Measurements from ENCODE around the gene GPN2.
A peak's percentile ranks its signal among the peaks of the same experiment; 100 is the strongest.

Gene GPN2

DNA sequence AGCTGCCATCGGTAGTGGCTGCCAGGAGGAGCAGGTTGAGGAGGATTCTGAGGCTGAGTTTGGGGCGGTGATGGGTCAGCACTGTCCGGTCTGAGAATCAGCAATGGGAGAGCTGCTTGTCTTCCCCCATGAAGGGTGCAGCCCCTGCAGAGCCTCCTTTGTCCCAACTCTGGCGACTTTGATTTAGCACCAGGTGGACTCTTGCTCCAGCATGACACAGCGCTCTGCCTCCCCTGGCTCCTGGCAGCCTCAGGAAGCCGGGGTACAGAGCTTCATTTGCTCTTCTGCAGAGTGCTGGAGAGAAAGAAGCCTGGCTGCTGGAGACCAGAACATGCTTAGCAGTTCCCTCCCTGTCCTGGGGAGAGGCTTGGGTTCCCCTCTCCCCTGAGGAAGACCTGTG lies 50.3 kb downstream of the GPN2 start:
- H3K9me3 ChIP-seq (ENCODE audit: control insufficient read depth, insufficient read depth, low read depth, low read length): no peaks in the 10 kb centered on the region
- peaks cover 22 to 84% of the 10 kb centered on the region in 2 experiments; a peak in 2 of 3 replicates for H3K36me3 ChIP-seq (ENCODE audit: control insufficient read depth in 2 of 2, insufficient read depth in 1 of 2, low read length in 2 of 2)
- TF ChIP-seq ZBTB20 (tag by site-specific recombination; IDR thresholded peaks at IDR 0.05) (no peak), ZNF600 (tag by site-specific recombination; IDR thresholded peaks at IDR 0.05) (peak; percentile 34; the same call in 1 of the 2 replicates)
- ChIA-PET POLR2A (no interaction called here), CTCF (no interaction called here)
- H3K4me1 ChIP-seq (ENCODE audit: control insufficient read depth, insufficient read depth, low read length): no peaks in the 10 kb centered on the region
- H3K27ac ChIP-seq (ENCODE audit: extremely low read depth, low read depth, low read length): no peak overlapping the region
- H3K4me3 ChIP-seq (ENCODE audit: low read depth, low read length): no peak overlapping the region

GRCh38 chr1:26839339-26839722 lies 50.8 kb downstream of the GPN2 start:
- no peak overlapping the region for H3K4me3 ChIP-seq (ENCODE audit: low read depth, low read length)
- no peaks in the 10 kb centered on the region for H3K9me3 ChIP-seq (ENCODE audit: control insufficient read depth, insufficient read depth, low read depth, low read length)
- H3K4me1 ChIP-seq (ENCODE audit: control insufficient read depth, insufficient read depth, low read length): no peaks in the 10 kb centered on the region
- H3K36me3 ChIP-seq (ENCODE audit: control insufficient read depth in 2 of 2, insufficient read depth in 1 of 2, low read length in 2 of 2): peaks cover 22 to 84% of the 10 kb centered on the region in 2 experiments
- POLR2A ChIA-PET: no interaction called here
- H3K27ac ChIP-seq (ENCODE audit: extremely low read depth, low read depth, low read length): no peak overlapping the region
- CTCF ChIA-PET: interaction anchor here (0.5 to 0.7 kb wide), 2 partner anchors 8 to 369 kb away, joined by 3 read pairs; no protein-coding TSS in a partner anchor
- TF ChIP-seq ZNF23 (tag by site-specific recombination; IDR thresholded peaks at IDR 0.05; ENCODE audit: borderline replicate concordance) (no peak), ZNF692 (tag by site-specific recombination; IDR thresholded peaks at IDR 0.05) (no peak), ZNF596 (tag by site-specific recombination; IDR thresholded peaks at IDR 0.05) (no peak), ZNF404 (tag by site-specific recombination; IDR thresholded peaks at IDR 0.05) (no peak), ZNF37A (tag by site-specific recombination; IDR thresholded peaks at IDR 0.05) (no peak), ZFHX2 (tag by site-specific recombination; conservative IDR thresholded peaks at IDR 0.05) (no peak), REPIN1 (tag by site-specific recombination; IDR thresholded peaks at IDR 0.05; ENCODE audit: low read depth) (no peak)

GRCh38 chr1:26838474-26839338 lies 51.4 kb downstream of the GPN2 start:
- Histone ChIP-seq H3K27ac (ENCODE audit: extremely low read depth, low read depth, low read length) (no peak overlapping the region), H3K36me3 (ENCODE audit: control insufficient read depth in 2 of 2, insufficient read depth in 1 of 2, low read length in 2 of 2) (peaks cover 22 to 85% of the 10 kb centered on the region in 2 experiments), H3K9me3 (ENCODE audit: control insufficient read depth, insufficient read depth, low read depth, low read length) (no peaks in the 10 kb centered on the region), H3K4me1 (ENCODE audit: control insufficient read depth, insufficient read depth, low read length) (no peaks in the 10 kb centered on the region), H3K4me3 (ENCODE audit: low read depth, low read length) (no peak overlapping the region)
- ChIA-PET CTCF (interaction anchor here (0.5 to 0.7 kb wide), 2 partner anchors 9 to 368 kb away, joined by 3 read pairs; no protein-coding TSS in a partner anchor), POLR2A (interaction anchor here (0.6 kb wide), 1 partner anchor 32 kb away, joined by 4 read pairs; no protein-coding TSS in a partner anchor)
- TF ChIP-seq BCL11B (tag by site-specific recombination; IDR thresholded peaks at IDR 0.05; ENCODE audit: low read depth): no peak
- TF ChIP-seq, protein P1, sequence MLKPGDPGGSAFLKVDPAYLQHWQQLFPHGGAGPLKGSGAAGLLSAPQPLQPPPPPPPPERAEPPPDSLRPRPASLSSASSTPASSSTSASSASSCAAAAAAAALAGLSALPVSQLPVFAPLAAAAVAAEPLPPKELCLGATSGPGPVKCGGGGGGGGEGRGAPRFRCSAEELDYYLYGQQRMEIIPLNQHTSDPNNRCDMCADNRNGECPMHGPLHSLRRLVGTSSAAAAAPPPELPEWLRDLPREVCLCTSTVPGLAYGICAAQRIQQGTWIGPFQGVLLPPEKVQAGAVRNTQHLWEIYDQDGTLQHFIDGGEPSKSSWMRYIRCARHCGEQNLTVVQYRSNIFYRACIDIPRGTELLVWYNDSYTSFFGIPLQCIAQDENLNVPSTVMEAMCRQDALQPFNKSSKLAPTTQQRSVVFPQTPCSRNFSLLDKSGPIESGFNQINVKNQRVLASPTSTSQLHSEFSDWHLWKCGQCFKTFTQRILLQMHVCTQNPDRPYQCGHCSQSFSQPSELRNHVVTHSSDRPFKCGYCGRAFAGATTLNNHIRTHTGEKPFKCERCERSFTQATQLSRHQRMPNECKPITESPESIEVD (tag by site-specific recombination; IDR thresholded peaks at IDR 0.05): no peak
- no peak for TF ChIP-seq ZNF23 (tag by site-specific recombination; IDR thresholded peaks at IDR 0.05; ENCODE audit: borderline replicate concordance)
- TF ChIP-seq, protein P2, sequence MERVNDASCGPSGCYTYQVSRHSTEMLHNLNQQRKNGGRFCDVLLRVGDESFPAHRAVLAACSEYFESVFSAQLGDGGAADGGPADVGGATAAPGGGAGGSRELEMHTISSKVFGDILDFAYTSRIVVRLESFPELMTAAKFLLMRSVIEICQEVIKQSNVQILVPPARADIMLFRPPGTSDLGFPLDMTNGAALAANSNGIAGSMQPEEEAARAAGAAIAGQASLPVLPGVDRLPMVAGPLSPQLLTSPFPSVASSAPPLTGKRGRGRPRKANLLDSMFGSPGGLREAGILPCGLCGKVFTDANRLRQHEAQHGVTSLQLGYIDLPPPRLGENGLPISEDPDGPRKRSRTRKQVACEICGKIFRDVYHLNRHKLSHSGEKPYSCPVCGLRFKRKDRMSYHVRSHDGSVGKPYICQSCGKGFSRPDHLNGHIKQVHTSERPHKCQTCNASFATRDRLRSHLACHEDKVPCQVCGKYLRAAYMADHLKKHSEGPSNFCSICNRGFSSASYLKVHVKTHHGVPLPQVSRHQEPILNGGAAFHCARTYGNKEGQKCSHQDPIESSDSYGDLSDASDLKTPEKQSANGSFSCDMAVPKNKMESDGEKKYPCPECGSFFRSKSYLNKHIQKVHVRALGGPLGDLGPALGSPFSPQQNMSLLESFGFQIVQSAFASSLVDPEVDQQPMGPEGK (tag by site-specific recombination; IDR thresholded peaks at IDR 0.05): no peak
- no peak for TF ChIP-seq ZNF266 (tag by site-specific recombination; IDR thresholded peaks at IDR 0.05; ENCODE audit: low read depth)
- TF ChIP-seq, protein P3, sequence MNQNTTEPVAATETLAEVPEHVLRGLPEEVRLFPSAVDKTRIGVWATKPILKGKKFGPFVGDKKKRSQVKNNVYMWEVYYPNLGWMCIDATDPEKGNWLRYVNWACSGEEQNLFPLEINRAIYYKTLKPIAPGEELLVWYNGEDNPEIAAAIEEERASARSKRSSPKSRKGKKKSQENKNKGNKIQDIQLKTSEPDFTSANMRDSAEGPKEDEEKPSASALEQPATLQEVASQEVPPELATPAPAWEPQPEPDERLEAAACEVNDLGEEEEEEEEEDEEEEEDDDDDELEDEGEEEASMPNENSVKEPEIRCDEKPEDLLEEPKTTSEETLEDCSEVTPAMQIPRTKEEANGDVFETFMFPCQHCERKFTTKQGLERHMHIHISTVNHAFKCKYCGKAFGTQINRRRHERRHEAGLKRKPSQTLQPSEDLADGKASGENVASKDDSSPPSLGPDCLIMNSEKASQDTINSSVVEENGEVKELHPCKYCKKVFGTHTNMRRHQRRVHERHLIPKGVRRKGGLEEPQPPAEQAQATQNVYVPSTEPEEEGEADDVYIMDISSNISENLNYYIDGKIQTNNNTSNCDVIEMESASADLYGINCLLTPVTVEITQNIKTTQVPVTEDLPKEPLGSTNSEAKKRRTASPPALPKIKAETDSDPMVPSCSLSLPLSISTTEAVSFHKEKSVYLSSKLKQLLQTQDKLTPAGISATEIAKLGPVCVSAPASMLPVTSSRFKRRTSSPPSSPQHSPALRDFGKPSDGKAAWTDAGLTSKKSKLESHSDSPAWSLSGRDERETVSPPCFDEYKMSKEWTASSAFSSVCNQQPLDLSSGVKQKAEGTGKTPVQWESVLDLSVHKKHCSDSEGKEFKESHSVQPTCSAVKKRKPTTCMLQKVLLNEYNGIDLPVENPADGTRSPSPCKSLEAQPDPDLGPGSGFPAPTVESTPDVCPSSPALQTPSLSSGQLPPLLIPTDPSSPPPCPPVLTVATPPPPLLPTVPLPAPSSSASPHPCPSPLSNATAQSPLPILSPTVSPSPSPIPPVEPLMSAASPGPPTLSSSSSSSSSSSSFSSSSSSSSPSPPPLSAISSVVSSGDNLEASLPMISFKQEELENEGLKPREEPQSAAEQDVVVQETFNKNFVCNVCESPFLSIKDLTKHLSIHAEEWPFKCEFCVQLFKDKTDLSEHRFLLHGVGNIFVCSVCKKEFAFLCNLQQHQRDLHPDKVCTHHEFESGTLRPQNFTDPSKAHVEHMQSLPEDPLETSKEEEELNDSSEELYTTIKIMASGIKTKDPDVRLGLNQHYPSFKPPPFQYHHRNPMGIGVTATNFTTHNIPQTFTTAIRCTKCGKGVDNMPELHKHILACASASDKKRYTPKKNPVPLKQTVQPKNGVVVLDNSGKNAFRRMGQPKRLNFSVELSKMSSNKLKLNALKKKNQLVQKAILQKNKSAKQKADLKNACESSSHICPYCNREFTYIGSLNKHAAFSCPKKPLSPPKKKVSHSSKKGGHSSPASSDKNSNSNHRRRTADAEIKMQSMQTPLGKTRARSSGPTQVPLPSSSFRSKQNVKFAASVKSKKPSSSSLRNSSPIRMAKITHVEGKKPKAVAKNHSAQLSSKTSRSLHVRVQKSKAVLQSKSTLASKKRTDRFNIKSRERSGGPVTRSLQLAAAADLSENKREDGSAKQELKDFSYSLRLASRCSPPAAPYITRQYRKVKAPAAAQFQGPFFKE (tag by site-specific recombination; IDR thresholded peaks at IDR 0.05; ENCODE audit: borderline replicate concordance): no peak
- no peak for TF ChIP-seq ZNF768 (tag by site-specific recombination; IDR thresholded peaks at IDR 0.05)
- TF ChIP-seq ZNF701 (tag by site-specific recombination; IDR thresholded peaks at IDR 0.05): no peak

Measured in HEK293 (cell line).